Prostate gland (tissue), 2 donors: ENCODE measurements around the gene TMEM45A.
"Not testable (repeated sequence)": the region's sequence is repeated elsewhere in the genome, so short reads cannot be mapped to it uniquely, and the experiment has no call there.

ENCODE experiments used
- CTCF ChIP-seq, 4 experiments: fragments of 200-600 bp in 2 of 4; fragments of 450-650 bp in 2 of 4; sonication (generic) in 2 of 4; IDR thresholded peaks; 1 replicate in 3 of 4; 2 replicates in 1 of 4; pipeline ENCODE4 v1.5.1; 2016 to 2019; ENCODE audit warnings: antibody characterized with exemption in 4 of 4, mild to moderate bottlenecking in 2 of 4, moderate library complexity in 2 of 4
- POLR2AphosphoS5 ChIP-seq: sonication (generic); formaldehyde crosslinking; IDR thresholded peaks from one replicate; pipeline ENCODE4 v1.6.1; 2017; ENCODE audit warnings: antibody characterized with exemption

- TF ChIP-seq CTCF (IDR thresholded peaks at IDR 0.05); POLR2AphosphoS5: not testable (repeated sequence)
Measured at GRCh38 chr3:100447067-100447466, 45.4 kb upstream of the TMEM45A start.
